ENCODE results near the gene CENATAC.
"Not testable (repeated sequence)": the region's sequence is repeated elsewhere in the genome, so short reads cannot be mapped to it uniquely, and the experiment has no call there.

The CENATAC gene, protein sequence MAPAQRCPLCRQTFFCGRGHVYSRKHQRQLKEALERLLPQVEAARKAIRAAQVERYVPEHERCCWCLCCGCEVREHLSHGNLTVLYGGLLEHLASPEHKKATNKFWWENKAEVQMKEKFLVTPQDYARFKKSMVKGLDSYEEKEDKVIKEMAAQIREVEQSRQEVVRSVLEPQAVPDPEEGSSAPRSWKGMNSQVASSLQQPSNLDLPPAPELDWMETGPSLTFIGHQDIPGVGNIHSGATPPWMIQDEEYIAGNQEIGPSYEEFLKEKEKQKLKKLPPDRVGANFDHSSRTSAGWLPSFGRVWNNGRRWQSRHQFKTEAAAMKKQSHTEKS

DNA sequence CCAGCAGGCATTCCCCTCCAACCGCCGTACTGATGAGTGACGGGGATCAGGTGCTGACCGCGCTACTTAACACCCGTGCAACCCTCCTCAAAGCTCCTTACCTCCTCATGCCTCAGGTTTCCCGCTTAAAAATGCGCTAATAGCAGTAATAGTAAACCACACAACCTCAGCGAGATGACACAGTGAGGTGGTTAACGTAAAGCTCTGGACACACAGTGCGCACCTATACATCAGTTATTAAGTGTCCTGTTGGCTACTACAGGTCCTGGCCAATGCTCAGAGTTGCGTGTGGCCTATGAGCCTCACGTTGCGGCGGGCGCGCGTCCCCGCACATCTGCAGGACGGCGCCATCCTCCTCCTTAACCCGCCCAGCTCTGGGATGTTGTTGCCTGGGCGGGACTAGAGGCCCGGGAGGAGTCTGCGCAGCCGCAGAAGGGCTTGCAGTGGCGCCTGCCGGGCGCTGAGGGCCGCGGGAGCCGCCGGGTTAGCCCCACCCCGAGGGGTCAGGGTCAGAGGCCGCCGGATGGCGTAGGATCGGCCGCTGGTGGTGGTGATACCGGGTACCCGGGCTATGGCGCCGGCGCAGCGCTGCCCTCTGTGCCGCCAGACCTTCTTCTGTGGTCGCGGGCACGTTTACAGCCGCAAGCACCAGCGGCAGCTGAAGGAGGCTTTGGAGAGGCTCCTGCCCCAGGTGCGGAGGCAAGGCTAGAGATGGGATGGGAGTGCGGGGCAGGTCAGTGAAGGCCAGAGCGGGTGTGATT lies at the start of gene CENATAC:
TSS of gene CENATAC (plus strand) at position 512 of the 761 bp plus-strand sequence. CDS start at position 572, 60 bp downstream.
- intact Hi-C loops (cut with DNase I) = no loop called here
- DNase-seq = peak; percentile 91 to 99 (median 98)

DNA sequence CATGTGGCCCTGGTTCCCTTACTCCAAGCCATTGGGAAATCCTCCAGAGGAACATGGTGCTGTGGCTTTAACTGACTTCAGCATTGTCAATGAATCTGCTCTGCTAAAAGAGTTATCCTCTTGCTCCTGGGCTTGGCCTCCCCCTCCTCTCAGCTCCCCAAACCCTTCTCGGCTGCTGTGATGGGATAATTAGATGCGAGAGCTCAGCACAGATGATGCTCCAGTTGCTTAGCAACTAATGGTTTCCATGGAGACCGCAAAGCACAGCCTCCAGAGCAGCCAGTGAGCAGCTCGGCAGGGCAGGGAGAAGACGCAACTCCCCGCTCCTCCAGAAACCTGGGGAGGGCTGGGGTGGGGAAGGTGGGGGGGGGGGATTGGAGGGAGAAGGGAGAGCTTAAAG lies 44.7 kb upstream of the CENATAC start:
- intact Hi-C loops (cut with DNase I) = no loop called here
- peak; percentile 67 to 98 (median 88) for DNase-seq

DNA sequence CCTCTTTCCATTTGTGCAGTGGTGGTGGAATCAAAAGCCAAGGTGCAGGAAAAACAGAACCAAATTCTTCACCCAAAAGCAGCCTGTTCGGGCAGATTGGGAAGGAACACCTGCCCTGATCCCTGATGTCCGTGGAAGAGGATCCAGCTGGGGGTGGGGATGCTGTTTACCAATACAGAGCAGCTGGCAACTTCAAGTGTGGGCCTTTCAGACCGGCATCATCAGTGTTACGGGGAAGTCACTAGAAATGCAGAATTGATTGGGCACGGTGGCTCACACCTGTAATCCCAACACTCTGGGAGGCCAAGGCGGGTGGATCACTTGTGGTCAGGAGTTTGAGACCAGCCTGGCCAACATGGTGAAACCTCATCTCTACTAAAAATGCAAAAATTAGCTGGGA lies 44.0 kb upstream of the CENATAC start:
- peak in 1 of 42 donors; percentile 40 for DNase-seq

DNA sequence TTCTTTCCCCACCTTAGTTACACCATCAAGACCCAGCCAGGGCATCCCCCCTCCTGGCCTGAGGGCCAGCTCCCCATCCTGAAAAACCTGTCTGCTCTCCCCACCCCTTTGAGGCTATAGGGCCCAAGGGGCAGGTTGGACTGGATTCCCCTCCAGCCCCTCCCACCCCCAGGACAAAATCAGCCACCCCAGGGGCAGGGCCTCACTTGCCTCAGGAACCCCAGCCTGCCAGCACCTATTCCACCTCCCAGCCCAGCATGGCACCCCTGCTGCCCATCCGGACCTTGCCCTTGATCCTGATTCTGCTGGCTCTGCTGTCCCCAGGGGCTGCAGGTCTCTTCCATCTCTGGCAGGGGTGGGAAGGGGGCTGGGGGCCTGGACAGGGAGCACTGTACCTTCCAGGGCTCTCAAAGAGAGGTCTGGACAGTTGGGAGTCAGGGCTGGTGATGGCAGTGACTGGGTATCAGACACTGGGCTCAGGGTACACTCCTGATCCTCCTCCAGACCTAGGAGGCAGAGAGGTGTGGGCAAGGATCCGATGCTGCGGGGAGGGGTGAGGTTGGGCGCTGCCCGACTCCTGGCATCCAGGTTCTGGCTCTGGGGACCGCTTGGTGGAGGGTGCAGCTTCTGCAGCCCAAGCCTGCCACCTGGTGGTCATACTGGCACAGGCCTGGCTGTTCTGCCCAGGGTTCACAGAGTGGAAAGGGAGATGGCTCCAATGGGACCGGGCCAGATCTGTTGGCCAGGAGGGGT lies 41.7 kb upstream of the CENATAC start, which contains the start of gene UPK2:
TSS of gene UPK2 (plus strand) at position 205 of the 753 bp plus-strand sequence. CDS start at position 258, 53 bp downstream.
- intact Hi-C loops (cut with DNase I) = loop anchor here (2.0 kb wide), 1 partner anchor 49 kb away; no protein-coding TSS in a partner anchor

More for the DNA sequence above, 44.0 kb upstream of the CENATAC start:
- intact Hi-C loops (cut with DNase I) = not testable (repeated sequence)

DNA sequence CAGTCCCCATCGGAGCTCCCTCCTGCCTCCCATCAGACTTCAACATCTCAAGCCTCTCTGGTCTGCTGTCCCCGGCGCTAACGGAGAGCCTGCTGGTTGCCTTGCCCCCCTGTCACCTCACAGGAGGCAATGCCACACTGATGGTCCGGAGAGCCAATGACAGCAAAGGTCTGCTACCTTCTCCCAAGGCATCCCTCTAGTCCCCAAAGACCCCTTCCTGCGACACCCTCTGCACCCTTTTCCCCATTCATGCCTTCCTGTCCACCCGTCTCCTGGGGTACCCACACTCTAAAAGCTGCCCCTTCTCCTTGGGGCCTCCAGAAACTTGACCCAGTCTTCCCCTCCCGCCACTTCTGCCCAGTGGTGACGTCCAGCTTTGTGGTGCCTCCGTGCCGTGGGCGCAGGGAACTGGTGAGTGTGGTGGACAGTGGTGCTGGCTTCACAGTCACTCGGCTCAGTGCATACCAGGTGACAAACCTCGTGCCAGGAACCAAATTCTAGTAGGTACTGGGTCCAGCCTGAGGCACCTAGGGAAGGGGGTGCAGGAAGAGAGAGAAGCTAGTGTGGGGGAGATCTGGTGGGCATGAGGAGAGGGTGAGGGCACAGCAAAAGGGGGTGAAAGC lies 41.0 kb upstream of the CENATAC start:
- DNase-seq = no peak
- intact Hi-C loops (cut with DNase I) = loop anchor here (2.0 kb wide), 1 partner anchor 50 kb away; no protein-coding TSS in a partner anchor

More for the DNA sequence above, 41.7 kb upstream of the CENATAC start, which contains the start of gene UPK2:
- peak; percentile 87 to 97 (median 93) for DNase-seq

DNA sequence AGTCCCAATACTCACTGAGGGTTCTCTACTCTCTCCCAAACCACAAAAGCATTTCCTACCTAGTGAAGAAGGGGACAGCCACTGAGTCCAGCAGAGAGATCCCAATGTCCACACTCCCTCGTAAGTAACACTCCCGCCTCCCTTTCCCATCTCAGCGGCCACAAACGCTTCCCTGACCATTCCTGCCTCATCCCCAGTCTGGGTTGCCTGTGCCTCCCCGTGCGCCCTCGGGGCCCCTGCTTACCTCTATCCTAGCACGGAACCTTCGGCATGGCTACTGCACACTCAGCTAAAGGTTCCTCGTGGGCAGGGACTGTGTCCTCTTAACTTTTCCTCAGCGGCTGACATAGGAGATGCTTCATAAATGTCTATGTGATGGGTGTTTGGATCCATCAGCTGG lies 40.4 kb upstream of the CENATAC start:
- intact Hi-C loops (cut with DNase I) = loop anchor here (2.0 kb wide), 1 partner anchor 51 kb away; no protein-coding TSS in a partner anchor
- DNase-seq = no peak

DNA sequence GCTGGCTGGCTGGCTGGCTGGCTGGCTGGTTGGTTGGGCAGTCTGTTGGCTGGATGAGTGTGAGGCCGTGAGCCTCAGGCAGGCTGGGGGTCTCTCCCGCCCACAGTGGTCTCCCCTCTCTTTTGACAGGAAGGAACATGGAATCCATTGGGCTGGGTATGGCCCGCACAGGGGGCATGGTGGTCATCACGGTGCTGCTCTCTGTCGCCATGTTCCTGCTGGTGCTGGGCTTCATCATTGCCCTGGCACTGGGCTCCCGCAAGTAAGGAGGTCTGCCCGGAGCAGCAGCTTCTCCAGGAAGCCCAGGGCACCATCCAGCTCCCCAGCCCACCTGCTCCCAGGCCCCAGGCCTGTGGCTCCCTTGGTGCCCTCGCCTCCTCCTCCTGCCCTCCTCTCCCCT lies 40.0 kb upstream of the CENATAC start:
- DNase-seq = no peak
- intact Hi-C loops (cut with DNase I) = loop anchor here (2.0 kb wide), 1 partner anchor 51 kb away; no protein-coding TSS in a partner anchor

DNA sequence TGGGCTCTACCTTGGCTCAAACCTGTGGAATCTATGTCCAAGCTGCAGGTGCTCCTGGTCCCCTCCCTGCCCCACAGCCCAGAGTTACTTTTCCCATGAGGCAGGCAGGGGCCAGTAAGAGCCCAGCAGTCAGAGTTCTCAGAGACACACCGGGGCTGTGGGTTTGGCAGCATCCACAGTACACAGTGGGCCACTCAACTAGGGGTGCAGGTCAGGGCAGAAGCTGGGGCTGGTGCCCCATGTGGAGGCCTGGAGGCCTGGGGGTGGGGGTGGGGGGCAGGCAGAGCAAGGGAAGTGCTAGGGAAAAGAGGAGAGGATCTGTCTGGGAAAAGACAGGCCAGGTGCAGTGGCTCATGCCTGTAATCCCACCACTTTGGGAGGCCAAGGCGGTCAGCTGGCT lies 39.4 kb upstream of the CENATAC start:
- intact Hi-C loops (cut with DNase I) = no loop called here

DNA sequence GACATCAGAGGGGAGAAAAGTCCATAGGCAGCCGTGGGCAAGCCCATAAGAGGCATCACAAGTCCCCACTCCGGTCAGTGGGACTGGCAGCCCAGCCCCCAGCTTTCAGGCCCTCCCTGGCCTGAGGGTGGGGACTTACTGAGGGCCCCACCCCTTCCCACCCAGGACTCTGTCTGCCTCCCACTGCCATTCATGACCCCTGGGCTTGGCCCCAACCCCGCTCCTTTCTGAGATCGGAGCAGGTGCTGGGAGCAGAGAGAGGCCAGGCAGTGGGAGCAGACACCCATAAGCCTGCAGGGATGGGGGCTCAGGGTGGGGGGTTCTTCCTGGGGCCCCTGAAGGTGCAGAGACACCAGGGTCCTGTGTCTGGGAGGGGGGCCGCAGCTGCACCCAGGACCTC lies 36.7 kb upstream of the CENATAC start:
- DNase-seq = no peak
- intact Hi-C loops (cut with DNase I) = no loop called here

More for the DNA sequence above, 39.4 kb upstream of the CENATAC start:
- no peak for DNase-seq

DNA sequence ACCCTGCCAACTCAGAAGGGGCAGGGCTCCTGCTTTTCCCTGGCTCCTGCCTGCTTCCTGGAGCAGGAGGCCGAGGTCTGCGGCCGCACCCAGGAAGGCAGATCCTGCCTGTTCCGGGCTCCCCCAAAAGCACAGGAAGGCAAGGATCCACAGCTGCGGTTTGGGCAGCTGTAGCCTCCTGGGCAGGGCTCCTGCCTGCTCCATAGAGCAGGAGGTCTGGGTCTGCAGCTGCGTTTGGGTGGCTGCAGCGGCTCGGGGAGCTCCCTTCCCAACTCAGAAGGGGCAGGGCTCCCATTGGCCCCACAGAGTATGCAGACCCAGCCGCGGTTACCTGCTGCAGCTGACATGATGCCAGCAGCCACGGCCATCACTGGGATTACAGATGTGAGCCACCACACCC lies 36.3 kb upstream of the CENATAC start:
- intact Hi-C loops (cut with DNase I) = no loop called here
- no peak for DNase-seq

DNA sequence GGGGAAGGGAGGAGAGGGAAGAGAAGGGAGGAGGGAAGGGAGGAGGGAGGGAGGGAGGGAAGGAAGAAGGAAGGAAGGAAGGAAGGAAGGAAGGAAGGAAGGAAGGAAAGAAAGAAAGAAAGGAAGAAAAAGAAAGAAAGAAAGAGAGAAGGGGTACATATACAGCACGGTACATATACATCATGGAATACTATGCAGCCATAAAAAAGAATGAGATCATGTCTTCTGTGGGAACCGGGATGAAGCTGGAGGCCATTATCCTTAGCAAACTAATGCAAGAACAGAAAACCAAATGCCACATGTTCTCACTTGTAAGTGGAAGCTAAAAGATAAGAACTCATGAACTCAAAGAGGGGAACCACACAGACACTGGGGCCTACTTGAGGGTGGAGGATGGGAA lies 28.4 kb upstream of the CENATAC start:
- intact Hi-C loops (cut with DNase I); DNase-seq: not testable (repeated sequence)

DNA sequence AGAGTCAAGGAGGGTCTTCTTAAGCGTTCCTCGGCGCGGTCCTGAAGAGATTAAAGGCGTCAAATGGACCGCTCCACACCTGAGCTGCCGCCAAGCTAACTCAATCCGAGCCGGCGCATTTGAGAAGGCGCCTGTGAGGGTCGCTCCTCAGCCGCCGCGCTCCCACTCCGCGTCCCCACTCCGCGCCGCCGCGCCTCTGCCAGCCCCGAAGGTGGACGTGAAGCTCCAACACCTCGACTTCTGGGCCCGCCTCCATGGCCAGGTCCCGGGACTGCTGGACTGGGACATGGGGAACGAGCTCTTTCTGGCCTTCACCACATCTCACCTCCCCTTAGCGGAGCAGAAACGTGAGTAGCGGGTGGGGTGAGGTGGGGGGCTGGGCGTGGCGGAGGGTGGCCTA lies 26.3 kb upstream of the CENATAC start, which contains the start of gene FOXR1:
TSS of gene FOXR1 (plus strand) at position 116 of the 400 bp plus-strand sequence. CDS start at position 287, 171 bp downstream.
- peak in 1 of 42 donors; percentile 18 for DNase-seq
- intact Hi-C loops (cut with DNase I) = no loop called here

DNA sequence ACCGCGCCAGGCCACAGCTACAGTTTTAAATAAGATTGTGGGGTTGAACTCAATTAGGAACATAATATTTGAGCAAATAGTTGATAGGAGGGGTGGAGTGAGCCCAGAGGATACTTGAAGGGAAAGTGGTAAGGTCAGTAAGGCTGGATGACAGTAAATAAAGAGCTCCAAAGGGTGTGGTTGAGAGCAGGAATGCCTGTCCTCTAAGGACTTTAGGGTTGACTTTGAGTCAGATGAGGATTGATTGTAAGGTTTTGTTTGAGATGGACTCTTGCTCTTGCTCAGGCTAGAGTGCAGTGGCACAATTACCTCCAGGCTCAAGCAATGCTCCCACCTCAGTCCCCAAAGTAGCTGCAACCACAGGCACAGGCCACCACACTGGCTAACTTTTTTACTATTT lies 24.0 kb upstream of the CENATAC start:
- DNase-seq = no peak
- intact Hi-C loops (cut with DNase I) = no loop called here

DNA sequence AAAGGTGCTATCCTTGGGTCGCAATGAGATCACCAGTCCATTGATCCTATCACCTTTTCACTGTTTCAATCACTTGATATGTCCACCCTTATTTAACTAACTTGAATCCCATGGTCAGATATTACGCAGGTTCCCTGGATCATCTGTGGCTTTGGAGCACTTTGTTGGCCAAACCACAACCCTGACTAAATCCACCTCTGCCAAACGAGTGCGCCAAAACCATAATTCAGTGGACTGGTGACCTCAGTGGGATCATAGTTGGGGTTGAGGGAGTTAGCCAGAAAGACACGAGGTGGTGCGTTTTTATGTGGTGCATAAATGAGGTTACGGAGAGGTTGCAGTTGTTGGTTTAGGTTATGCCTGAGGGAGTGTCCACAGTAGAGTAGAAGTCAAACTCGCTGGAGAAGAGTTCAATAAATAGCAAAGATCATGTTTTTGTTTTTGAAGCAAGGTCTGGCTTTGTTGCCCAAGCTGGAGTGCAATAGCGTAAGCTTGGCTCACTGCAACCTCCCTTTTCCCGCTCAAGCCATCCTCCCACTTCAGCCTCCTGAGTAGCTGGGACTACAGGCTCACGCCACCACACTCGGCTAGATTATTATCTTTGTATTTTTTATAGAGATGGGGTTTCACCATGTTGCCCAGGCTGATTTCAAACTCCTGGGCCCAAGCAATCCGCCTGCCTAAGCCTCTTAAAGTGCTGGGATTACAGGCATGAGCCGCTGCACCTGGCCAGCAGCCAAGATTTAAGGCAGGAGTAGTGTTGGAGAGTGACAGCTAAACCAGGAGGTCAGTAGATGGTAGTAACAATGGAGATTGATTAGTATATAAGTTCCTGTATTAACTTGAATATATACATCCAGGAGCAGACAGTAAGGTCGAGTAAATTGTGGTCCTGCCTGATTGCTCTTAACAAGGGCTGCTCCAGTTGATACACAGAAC lies 21.9 kb upstream of the CENATAC start:
- intact Hi-C loops (cut with DNase I) = no loop called here

DNA sequence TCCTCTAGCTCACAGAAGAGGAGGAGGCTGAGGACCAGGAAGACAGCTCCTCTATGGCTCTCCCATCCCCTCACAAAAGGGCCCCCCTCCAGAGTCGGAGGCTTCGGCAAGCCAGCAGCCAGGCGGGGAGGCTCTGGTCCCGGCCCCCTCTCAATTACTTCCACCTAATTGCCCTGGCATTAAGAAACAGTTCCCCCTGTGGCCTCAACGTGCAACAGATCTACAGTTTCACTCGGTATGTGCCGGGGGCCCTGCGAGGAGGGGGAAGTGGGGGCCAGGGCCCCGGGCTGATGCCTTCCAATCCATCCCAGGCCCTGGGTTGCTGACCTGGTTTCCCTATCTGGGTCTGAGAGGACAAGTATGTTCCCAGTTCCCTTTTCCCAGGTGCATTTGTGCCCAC lies 18.5 kb upstream of the CENATAC start:
- DNase-seq = no peak
- intact Hi-C loops (cut with DNase I) = no loop called here

More for the DNA sequence above, 21.9 kb upstream of the CENATAC start:
- no peak for DNase-seq

DNA sequence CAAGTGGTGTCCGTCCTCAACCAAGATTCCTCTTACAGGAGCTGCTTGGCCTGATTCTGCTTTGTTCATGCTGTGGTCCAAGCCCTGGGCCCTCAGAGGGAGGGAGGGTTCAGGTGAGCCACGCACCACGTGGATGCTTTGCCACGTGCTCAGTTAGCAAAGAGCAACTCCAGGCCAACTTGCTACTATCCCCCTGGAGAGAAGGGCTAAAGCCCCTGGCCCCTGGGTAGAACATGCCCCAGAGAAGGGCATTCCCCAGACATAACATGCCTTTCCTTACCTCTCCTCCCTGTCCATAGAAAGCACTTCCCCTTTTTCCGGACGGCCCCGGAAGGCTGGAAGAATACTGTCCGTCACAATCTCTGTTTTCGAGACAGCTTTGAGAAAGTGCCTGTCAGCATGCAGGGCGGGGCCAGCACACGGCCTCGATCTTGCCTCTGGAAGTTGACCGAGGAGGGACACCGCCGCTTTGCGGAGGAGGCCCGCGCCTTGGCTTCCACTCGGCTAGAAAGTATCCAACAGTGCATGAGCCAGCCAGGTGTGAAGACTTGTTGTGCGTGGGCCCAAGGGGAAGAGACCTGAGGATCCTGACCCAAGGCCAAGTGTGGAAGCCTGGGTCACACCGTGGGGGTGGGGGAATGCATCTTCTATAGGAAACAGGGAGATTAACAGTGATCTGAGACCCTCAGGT lies 17.6 kb upstream of the CENATAC start:
- intact Hi-C loops (cut with DNase I) = no loop called here
- DNase-seq = peak in 16 of 42 donors; percentile 4 to 40 (median 21)

DNA sequence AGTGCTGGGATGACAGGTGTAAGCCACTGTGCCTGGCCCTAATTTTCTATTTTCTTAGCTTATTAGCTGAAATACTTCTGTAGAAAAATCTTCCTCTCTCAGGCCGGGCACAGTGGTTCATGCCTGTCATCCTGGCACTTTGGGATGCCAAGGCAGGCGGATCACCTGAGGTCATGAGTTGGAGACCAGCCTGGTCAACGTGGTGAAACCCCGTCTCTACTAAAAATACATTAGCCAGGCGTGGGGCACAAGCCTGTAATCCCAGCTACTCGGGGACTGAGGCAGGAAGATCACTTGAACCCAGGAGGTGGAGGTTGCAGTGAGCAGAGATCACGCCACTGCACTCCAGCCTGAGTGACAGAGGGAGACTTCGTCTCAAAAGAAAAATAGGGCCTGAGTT lies 13.6 kb upstream of the CENATAC start:
- DNase-seq; intact Hi-C loops (cut with DNase I): not testable (repeated sequence)
